Germinal center (tissue), 1 donor: ENCODE data around the gene LDLRAD2.
A peak's percentile ranks its signal among the peaks of the same experiment; 100 is the strongest.
"Not testable (repeated sequence)": the region's sequence is repeated elsewhere in the genome, so short reads cannot be mapped to it uniquely, and the experiment has no call there.

Experiments
- DNase-seq: peaks from one replicate; pipeline ENCODE4 v3.0.0; 2012; ENCODE audit warnings: mixed read lengths, low spot score

LDLRAD2 gene, protein sequence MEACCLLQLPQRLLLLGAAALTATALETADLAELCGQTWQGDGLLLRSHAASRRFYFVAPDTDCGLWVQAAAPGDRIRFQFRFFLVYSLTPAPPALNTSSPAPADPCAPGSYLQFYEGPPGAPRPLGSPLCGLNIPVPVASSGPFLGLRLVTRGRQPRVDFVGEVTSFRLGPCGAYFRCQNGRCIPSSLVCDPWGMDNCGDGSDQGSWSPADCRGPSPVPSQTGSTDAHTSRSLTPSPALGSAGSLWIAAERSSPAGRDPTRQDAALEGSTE

DNA sequence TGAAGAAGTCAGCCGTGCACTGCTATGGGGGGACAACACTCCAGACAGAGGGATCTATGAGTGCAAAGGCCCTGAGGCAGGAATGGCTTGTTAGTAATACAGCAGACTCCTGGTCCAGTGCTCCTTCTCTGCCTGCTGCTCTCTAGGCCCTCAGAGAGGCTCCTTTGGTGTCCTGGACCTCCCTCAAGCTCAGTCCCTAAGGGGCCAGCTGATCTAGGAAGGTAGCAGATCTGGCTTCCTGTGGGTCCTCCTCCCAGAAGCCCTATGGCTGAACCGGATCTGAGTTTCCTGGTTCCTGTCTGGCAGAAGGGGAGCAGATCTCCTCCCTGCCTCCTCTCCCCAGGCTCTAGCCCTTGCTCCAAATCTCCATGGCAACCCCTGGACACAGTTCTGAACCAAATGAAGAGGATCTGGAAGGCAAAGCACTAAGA lies at the start of gene LDLRAD2:
LDLRAD2 (plus strand) TSS at position 391 of the 431 bp plus-strand sequence. CDS start 187 bp downstream, outside the sequence.
- DNase-seq: peak; percentile 1

GRCh38 chr1:21763236-21763635 lies 48.8 kb upstream of the LDLRAD2 start:
- peak; percentile 22 for DNase-seq

DNA sequence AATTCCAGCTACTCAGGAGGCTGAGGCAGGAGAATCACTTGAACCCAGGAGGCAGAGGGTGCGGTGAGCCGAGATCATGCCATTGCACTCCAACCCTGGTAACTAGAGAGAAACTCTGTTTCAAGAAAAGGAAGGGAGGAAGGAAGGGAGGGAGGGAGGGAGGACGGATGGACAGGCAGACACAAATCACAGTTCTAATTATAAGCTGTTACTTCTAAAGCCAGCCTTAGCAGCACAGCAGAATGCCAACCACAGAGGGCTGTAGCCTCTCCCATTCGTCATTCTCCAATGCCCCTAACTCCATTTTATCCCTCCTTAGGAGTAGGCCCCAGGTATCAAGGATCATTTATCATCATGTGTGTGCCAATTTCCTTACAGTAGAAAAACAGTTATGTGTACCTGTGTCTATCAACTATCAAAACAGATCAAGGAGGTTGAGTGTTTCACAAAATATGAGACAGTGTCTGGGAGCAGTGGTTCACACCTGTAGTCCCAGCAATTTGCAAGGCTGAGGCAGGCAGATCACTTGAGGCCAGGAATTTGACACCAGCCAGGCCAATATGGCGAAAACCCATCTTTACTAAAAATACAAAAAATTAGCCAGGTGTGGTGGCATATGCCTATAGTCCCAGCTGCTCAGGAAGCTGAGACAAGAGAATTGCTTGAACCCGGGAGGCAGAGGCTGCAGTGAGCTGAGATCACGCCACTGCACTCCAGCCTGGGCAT lies 48.2 kb upstream of the LDLRAD2 start:
- no peak for DNase-seq

DNA sequence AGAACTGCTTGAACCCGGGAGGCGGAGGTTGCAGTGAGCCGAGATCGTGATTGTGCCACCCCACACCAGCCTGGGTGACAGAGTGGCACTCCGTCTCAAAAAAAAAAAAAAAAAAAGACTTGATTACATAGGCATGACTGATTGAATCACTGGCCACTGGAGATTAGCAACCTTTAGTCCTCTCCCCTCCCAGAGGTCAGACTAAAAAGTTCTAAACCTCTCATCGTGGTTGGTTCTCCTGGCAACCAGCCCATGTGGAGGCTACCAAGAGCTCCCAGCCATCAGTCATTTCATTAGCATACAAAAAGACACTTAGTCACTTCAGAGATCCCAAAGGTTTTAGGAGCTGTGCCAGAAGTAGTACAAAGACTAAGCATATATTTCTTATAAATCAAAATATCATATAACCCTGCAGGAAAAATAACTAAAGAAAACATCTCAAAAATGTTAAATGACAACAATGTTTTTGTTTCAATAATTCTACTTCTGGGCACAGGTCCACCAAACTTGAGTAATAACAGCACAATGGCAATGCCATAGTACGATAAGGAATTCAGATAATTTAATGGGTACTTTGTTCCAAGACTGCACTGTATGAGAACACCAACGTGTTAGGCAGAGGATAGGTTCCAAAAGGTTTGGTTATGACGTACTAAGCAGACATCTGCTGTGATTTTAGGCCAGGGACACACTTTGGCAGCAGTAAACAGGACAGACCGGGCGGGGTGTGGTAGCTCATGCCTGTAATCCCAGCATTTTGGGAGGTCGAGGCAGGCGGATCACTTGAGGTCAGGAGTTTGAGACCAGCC lies 47.2 kb upstream of the LDLRAD2 start:
- DNase-seq: no peak

DNA sequence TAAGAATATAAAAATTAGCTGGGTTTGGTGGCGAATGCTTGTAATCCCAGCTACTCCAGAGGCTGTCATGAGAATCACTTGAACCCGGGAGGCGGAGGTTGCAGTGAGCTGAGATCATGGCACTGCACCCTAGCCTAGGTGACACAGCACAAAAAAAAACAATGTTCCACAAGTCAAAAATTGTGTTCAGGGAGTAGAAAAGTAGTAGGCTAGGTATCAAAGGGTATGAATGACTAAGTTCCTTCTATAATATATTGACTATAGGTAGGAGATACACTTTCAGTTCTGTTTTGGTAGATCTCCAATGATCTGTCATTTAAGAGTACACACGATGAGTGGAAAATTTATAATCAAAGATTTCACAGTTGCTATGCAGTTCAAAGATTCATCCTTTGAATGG lies 45.9 kb upstream of the LDLRAD2 start:
- DNase-seq: no peak

DNA sequence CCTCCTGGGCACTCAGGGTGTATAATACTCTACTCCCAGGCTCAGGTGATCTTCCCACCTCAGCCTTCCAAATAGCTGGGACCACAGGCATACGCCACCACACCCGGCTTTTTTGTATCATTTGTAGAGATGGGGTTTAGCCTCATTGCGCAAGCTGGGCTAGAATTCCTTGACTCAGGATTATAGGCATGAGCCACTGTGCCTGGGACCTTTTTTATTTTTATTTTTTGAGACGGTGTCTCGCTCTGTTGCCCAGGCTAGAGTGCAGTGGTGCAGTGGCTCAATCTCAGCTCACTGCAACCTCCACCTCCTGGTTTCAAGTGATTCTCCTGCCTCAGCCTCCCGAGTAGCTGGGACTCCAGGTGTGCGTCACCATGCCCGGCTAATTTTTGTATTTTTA lies 45.0 kb upstream of the LDLRAD2 start:
- not testable (repeated sequence) for DNase-seq

GRCh38 chr1:21770201-21770600 lies 41.9 kb upstream of the LDLRAD2 start:
- no peak for DNase-seq

DNA sequence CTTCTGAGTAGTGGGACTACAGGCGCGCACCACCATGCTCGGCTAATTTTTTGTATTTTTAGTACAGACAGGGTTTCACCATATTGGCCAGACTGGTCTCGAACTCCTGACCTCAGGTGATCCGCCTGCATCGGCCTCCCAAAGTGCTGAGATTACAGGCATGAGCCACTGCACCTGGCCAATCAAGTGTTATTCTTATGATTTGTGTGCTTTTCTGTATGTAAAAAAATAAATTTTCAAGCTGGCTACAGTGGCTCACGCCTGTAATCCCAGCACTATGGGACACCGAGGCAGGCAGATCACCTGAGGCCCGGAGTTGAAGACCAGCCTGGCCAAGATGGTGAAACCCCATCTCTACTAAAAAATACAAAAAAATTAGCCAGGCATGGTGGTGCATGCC lies 41.5 kb upstream of the LDLRAD2 start:
- DNase-seq: not testable (repeated sequence)

GRCh38 chr1:21771672-21772071 lies 40.4 kb upstream of the LDLRAD2 start:
- not testable (repeated sequence) for DNase-seq

DNA sequence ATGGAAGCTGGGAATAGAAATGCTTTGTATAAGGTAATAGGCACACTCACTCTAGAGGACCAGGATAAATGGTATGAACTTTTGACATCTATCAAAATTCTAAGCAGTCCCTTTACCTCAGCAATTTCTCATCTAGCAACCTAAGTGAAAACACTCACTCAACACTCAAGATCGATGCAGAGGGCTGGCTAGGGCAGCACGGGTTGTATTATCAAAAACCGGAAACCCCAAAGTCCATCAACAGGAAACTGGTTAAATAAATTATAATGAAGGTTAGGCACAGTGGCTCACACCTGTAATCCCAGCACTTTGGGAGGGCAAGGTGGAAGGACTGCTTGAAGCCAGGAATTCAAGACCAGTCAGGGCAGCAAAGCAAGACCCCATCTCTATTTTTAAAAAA lies 38.5 kb upstream of the LDLRAD2 start:
- DNase-seq: no peak

DNA sequence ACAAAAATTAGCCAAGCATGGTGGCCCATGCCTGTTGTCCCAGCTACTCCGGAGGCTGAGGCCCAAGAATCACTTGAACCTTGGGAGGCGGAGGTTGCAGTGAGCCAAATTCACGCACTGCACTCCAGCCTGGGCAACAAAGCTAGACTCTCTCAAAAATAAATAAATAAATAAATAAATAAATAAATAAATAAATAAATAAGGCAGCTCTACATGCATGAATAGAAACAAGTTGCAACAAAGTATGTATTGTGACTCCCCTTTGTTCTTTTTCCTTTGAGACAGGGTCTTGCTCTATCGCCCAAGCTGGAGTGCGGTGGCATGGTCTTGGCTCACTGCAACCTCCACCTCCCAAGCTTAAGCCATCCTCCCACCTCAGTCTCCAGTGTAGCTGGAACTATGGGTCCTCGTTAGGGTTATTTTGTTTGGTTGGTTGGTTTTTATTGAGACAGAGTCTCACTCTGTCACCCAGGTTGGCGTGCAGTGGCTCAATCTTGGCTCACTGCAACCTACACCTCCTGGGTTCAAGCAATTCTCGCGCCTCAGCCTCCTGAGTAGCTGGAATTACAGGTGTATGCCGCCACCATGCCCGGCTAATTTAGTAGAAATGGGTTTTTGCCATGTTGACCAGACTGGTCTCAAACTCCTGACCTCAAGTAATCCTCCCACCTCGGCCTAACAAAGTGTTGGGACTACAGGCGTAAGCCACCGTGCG lies 37.1 kb upstream of the LDLRAD2 start:
- no peak for DNase-seq

DNA sequence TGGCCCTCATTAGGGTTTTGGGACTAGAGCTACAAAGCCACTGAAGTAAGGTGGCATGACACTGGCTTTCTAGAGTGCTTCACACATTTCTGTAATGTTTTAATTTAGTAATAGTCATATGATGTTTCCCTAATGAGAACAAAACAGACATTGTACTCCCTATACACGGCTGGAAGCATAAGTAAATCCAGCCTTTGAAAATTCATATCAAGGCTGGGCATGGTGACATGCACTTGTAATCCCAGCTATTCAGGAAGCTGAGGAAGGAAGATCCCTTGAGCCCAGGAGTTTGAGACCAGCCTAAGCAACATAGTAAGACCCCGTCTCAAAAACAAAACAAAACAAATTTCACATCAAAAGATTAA lies 36.5 kb upstream of the LDLRAD2 start:
- no peak for DNase-seq

GRCh38 chr1:21775985-21776562 lies 36.0 kb upstream of the LDLRAD2 start:
- DNase-seq: no peak

DNA sequence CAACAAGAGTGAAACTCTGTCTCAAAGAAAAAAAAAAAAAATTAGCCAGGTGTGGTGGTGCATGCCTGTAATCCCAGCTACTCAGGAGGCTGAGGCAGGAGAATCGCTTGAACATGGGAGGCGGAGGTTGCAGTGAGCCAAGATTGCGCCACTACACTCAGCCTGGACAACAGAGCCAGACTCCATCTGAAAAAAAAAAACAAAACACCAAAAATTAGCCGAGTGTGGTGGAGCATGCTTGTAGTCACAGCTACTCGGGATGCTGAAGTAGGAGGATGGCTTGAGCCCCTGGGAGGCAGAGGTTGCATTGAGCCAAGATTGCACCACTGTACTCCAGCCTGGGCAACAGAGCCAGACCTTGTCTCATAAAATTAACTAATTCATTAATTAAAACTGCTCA lies 35.1 kb upstream of the LDLRAD2 start:
- DNase-seq: not testable (repeated sequence)

GRCh38 chr1:21778405-21778727 lies 33.7 kb upstream of the LDLRAD2 start:
- no peak for DNase-seq

- no peak for DNase-seq
These were observed 32.2 kb upstream of the LDLRAD2 start for GRCh38 chr1:21779613-21780521.

- no peak for DNase-seq
These were observed 30.2 kb upstream of the LDLRAD2 start for GRCh38 chr1:21781815-21782348.

DNA sequence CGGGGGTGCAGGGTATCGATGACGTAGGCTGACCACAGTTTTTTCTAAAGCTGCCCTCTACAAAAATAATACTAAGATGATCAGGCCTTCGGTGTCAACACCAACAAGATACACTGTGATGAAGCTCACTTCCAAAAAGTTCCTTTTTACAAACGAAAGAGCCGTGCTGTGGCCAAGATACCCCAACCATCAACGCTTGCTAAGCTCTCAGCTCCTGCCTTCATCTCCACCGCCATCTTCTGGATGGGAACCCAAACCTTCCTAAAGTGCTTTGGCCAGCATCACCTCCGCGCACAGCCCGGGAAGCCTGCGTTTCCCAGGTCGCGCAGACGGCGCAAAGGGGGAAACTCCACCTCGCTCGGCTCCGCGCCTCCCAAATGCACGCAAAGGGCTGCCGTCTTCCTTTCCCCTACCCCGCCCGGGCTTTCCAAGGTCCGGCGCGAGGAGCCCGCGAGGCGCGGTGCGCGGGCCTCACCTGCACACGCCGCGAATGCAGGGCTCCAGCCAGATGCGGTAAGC lies 29.7 kb upstream of the LDLRAD2 start:
- no peak for DNase-seq

- DNase-seq: peak; percentile 92
These were observed 29.0 kb upstream of the LDLRAD2 start, which contains the start of gene USP48 for GRCh38 chr1:21782868-21783678. USP48 (minus strand) TSS chr1:21783149; CDS start chr1:21782957, 192 bp downstream.
